ENCODE measurements around the gene MTHFD1L.

The MTHFD1L gene

GRCh38 chr6:150987855-150988464 is 122.5 kb downstream of the MTHFD1L start:
- no peaks in the 10 kb centered on the region for H3K4me1 ChIP-seq (ENCODE audit: insufficient read depth, low read length, poor library complexity, severe bottlenecking)
- no peak overlapping the region for H3K4me3 ChIP-seq (ENCODE audit: low read length, poor library complexity, severe bottlenecking)
- no peaks in the 10 kb centered on the region for H3K9me3 ChIP-seq (ENCODE audit: insufficient read depth, low read depth, low read length)
- no peak overlapping the region for H2AFZ ChIP-seq (ENCODE audit: low read length)
- TF ChIP-seq EZH2phosphoT487 (IDR thresholded peaks at IDR 0.05; ENCODE audit: borderline replicate concordance) (no peak), CTCF (conservative IDR thresholded peaks at IDR 0.05; ENCODE audit: low read length) (no peak)
- no peaks in the 10 kb centered on the region for H3K79me2 ChIP-seq (ENCODE audit: insufficient read depth, low read length)
- no peaks in the 10 kb centered on the region for H4K20me1 ChIP-seq (ENCODE audit: insufficient read depth, low read length, poor library complexity, severe bottlenecking)
- no peaks in the 10 kb centered on the region for H3K9me2 ChIP-seq (replicated peaks; ENCODE audit: low read depth, low read length)
- H3K4me2 ChIP-seq (ENCODE audit: low read depth, low read length, poor library complexity, severe bottlenecking), result no peak overlapping the region
- no peak overlapping the region for H3K9ac ChIP-seq (ENCODE audit: low read depth, low read length, poor library complexity, severe bottlenecking)
- H3K27me3 ChIP-seq (ENCODE audit: insufficient read depth, low read length, poor library complexity, severe bottlenecking), result no peaks in the 10 kb centered on the region
- no peaks in the 10 kb centered on the region for H3F3A ChIP-seq (ENCODE audit: low read depth)
- peaks cover 17% of the 10 kb centered on the region; the same call in 1 of the 2 replicates for H3K36me3 ChIP-seq (ENCODE audit: insufficient read depth, low read length)

GRCh38 chr6:150991487-150991886 is 126.0 kb downstream of the MTHFD1L start:
- no peak overlapping the region for H2AFZ ChIP-seq (ENCODE audit: low read length)

GRCh38 chr6:150992262-150992661 is 126.8 kb downstream of the MTHFD1L start:
- TF ChIP-seq EZH2phosphoT487 (IDR thresholded peaks at IDR 0.05; ENCODE audit: borderline replicate concordance) (no peak), CTCF (conservative IDR thresholded peaks at IDR 0.05; ENCODE audit: low read length) (no peak)
- no peaks in the 10 kb centered on the region for H3K9me2 ChIP-seq (replicated peaks; ENCODE audit: low read depth, low read length)
- no peaks in the 10 kb centered on the region for H3K79me2 ChIP-seq (ENCODE audit: insufficient read depth, low read length)
- H3K4me2 ChIP-seq (ENCODE audit: low read depth, low read length, poor library complexity, severe bottlenecking), result no peak overlapping the region
- no peaks in the 10 kb centered on the region for H4K20me1 ChIP-seq (ENCODE audit: insufficient read depth, low read length, poor library complexity, severe bottlenecking)
- no peaks in the 10 kb centered on the region for H3K27me3 ChIP-seq (ENCODE audit: insufficient read depth, low read length, poor library complexity, severe bottlenecking)
- H3K4me3 ChIP-seq (ENCODE audit: low read length, poor library complexity, severe bottlenecking), result no peak overlapping the region
- H3F3A ChIP-seq (ENCODE audit: low read depth), result no peaks in the 10 kb centered on the region
- no peaks in the 10 kb centered on the region for H3K4me1 ChIP-seq (ENCODE audit: insufficient read depth, low read length, poor library complexity, severe bottlenecking)
- no peak overlapping the region for H2AFZ ChIP-seq (ENCODE audit: low read length)
- no peak overlapping the region for H3K9ac ChIP-seq (ENCODE audit: low read depth, low read length, poor library complexity, severe bottlenecking)
- H3K36me3 ChIP-seq (ENCODE audit: insufficient read depth, low read length), result peaks cover 12% of the 10 kb centered on the region; the same call in 1 of the 2 replicates
- H3K9me3 ChIP-seq (ENCODE audit: insufficient read depth, low read depth, low read length), result no peaks in the 10 kb centered on the region

More at GRCh38 chr6:150991487-150991886, 126.0 kb downstream of the MTHFD1L start:
- Histone ChIP-seq H4K20me1 (ENCODE audit: insufficient read depth, low read length, poor library complexity, severe bottlenecking) (no peaks in the 10 kb centered on the region), H3K4me2 (ENCODE audit: low read depth, low read length, poor library complexity, severe bottlenecking) (no peak overlapping the region), H3K4me1 (ENCODE audit: insufficient read depth, low read length, poor library complexity, severe bottlenecking) (no peaks in the 10 kb centered on the region), H3F3A (ENCODE audit: low read depth) (no peaks in the 10 kb centered on the region), H3K27me3 (ENCODE audit: insufficient read depth, low read length, poor library complexity, severe bottlenecking) (no peaks in the 10 kb centered on the region), H3K9me2 (replicated peaks; ENCODE audit: low read depth, low read length) (no peaks in the 10 kb centered on the region), H3K9ac (ENCODE audit: low read depth, low read length, poor library complexity, severe bottlenecking) (no peak overlapping the region), H3K36me3 (ENCODE audit: insufficient read depth, low read length) (peaks cover 12% of the 10 kb centered on the region; the same call in 1 of the 2 replicates), H3K79me2 (ENCODE audit: insufficient read depth, low read length) (no peaks in the 10 kb centered on the region), H3K9me3 (ENCODE audit: insufficient read depth, low read depth, low read length) (no peaks in the 10 kb centered on the region), H3K4me3 (ENCODE audit: low read length, poor library complexity, severe bottlenecking) (no peak overlapping the region)
- TF ChIP-seq CTCF (conservative IDR thresholded peaks at IDR 0.05; ENCODE audit: low read length) (no peak), EZH2phosphoT487 (IDR thresholded peaks at IDR 0.05; ENCODE audit: borderline replicate concordance) (no peak)
